Neuronal stem cell (in vitro differentiated cells): Measurements from ENCODE around the gene F9.

Experiments
- DNase-seq: peaks from one replicate; pipeline ENCODE4 v3.0.0-alpha.2; 2013; ENCODE audit warnings: low spot score
- H2AFZ ChIP-seq: one replicate; pipeline ENCODE4 v1.6.1; 2013; ENCODE audit warnings: mild to moderate bottlenecking, low read length, inconsistent platforms
- H2AK5ac ChIP-seq: 2 replicates; pipeline ENCODE4 v1.6.1; 2013; ENCODE audit warnings: low read depth, mild to moderate bottlenecking, inconsistent platforms, low read length, moderate library complexity, mixed read lengths
- H2BK120ac ChIP-seq: 2 replicates; pipeline ENCODE4 v1.6.1; 2013; ENCODE audit warnings: low read depth, mild to moderate bottlenecking, inconsistent platforms, low read length, moderate library complexity, mixed read lengths
- H2BK12ac ChIP-seq: one replicate; pipeline ENCODE4 v1.6.1; 2013; ENCODE audit warnings: low read length, inconsistent platforms
- H2BK15ac ChIP-seq: 2 replicates; pipeline ENCODE4 v1.6.1; 2013; ENCODE audit warnings: mild to moderate bottlenecking, low read length, inconsistent platforms, mixed read lengths
- H2BK5ac ChIP-seq: one replicate; pipeline ENCODE4 v1.6.1; 2013; ENCODE audit warnings: inconsistent platforms, mild to moderate bottlenecking, low read length, moderate library complexity
- H3K14ac ChIP-seq: one replicate; pipeline ENCODE4 v1.6.1; 2013; ENCODE audit warnings: low read length, inconsistent platforms
- H3K18ac ChIP-seq: 2 replicates; pipeline ENCODE4 v1.6.1; 2013; ENCODE audit warnings: low read length, inconsistent platforms
- H3K23ac ChIP-seq: 2 replicates; pipeline ENCODE4 v1.6.1; 2013; ENCODE audit warnings: low read depth, mild to moderate bottlenecking, mixed read lengths, low read length, inconsistent platforms; ENCODE audit not compliant: poor library complexity
- H3K27ac ChIP-seq: replicated peaks from 3 replicates; pipeline ENCODE4 v1.5.1; 2013; ENCODE audit warnings: low read length, inconsistent platforms
- H3K27me3 ChIP-seq, 3 experiments: 2 replicates each; pipeline ENCODE4 v1.6.1; 2013; ENCODE audit warnings: low read length in 3 of 3, mild to moderate bottlenecking in 2 of 3, inconsistent platforms in 1 of 3, low read depth in 1 of 3, mixed read lengths in 1 of 3, moderate library complexity in 1 of 3; ENCODE audit not compliant: control insufficient read depth in 3 of 3, insufficient read depth in 3 of 3
- H3K36me3 ChIP-seq, 2 donors: replicated peaks in 1 of 2; 2 replicates each; pipeline ENCODE4 v1.6.1; 2013; ENCODE audit warnings: low read length in 2 of 2; ENCODE audit not compliant: control insufficient read depth in 2 of 2, insufficient read depth in 2 of 2
- H3K4ac ChIP-seq: 2 replicates; pipeline ENCODE4 v1.6.1; 2013; ENCODE audit warnings: inconsistent platforms, mild to moderate bottlenecking, low read length, moderate library complexity
- H3K4me1 ChIP-seq, 2 donors: 1 replicate in 1 of 2; 2 replicates in 1 of 2; pipeline ENCODE4 v1.6.1; 2013; ENCODE audit warnings: low read length in 2 of 2, low read depth in 1 of 2; ENCODE audit not compliant: control insufficient read depth in 2 of 2, insufficient read depth in 1 of 2
- H3K4me2 ChIP-seq: one replicate; pipeline ENCODE4 v1.6.1; 2013; ENCODE audit warnings: mild to moderate bottlenecking, low read length, inconsistent platforms; ENCODE audit not compliant: insufficient read depth, poor library complexity, severe bottlenecking
- H3K4me3 ChIP-seq, 2 donors: 2 replicates each; pipeline ENCODE4 v1.5.1; 2013; ENCODE audit warnings: low read length in 2 of 2, mild to moderate bottlenecking in 2 of 2, inconsistent platforms in 1 of 2, moderate library complexity in 1 of 2
- H3K79me1 ChIP-seq: one replicate; pipeline ENCODE4 v1.6.1; 2013; ENCODE audit warnings: low read depth, mild to moderate bottlenecking, inconsistent platforms, low read length, moderate library complexity
- H3K9ac ChIP-seq: one replicate; pipeline ENCODE4 v1.6.1; 2013; ENCODE audit warnings: mild to moderate bottlenecking, low read depth, low read length, inconsistent platforms; ENCODE audit not compliant: poor library complexity
- H3K9me3 ChIP-seq, 2 donors: replicated peaks in 1 of 2; 2 replicates each; pipeline versions ENCODE3 to v1.6.1; 2013; ENCODE audit warnings: low read length in 2 of 2, mild to moderate bottlenecking in 2 of 2, inconsistent platforms in 1 of 2, low read depth in 1 of 2, mixed read lengths in 1 of 2, moderate library complexity in 1 of 2; ENCODE audit not compliant: control insufficient read depth in 2 of 2, insufficient read depth in 1 of 2
- H4K8ac ChIP-seq: one replicate; pipeline ENCODE4 v1.6.1; 2013; ENCODE audit warnings: low read depth, mild to moderate bottlenecking, inconsistent platforms, low read length, moderate library complexity
- H4K91ac ChIP-seq: one replicate; pipeline ENCODE4 v1.6.1; 2013; ENCODE audit warnings: low read length, low read depth, mild to moderate bottlenecking, inconsistent platforms; ENCODE audit not compliant: poor library complexity
- WGBS, 2 donors: extraction: QIAGEN DNeasy Blood & Tissue Kit; methylation state at CpG; one replicate each; pipeline ENCODE4 v1.1.7; 2013; ENCODE audit warnings: missing lambda C conversion rate in 2 of 2, mixed read lengths in 1 of 2; ENCODE audit not compliant: insufficient read length in 2 of 2, insufficient replicate concordance in 1 of 2; ENCODE audit errors: extremely low coverage in 2 of 2; 5-methylcytosine and 5-hydroxymethylcytosine counted together

F9 gene

DNA sequence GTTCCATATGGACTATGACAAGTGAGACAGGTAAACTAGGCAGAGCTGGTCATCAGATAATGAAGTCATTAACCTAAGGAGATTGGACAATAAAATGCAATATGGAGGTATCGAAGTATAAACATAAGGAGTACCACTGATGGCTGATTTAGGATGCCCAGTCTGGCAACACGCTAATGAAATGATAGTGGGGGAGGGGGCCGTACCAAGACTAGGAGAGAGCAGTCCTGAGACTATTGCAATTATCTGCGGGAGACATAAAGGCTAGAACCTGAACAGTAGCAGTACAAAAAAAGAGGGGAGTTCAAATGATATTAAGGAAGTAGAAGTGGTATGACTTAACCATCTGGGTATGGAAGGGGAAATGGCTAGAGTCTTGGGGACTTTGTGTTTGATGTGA is 2.3 kb downstream of the F9 start:
- no peak for DNase-seq
- H2BK120ac ChIP-seq, result no peak overlapping the region
- no CpG with 5 or more reads among the region's 4 CpGs for WGBS, 2 donors
- no peak overlapping the region for H3K14ac ChIP-seq
- H3K4me1 ChIP-seq, result peaks cover 0 to 2% of the 10 kb centered on the region in 2 donors
- H4K91ac ChIP-seq, result no peak overlapping the region
- no peaks in the 10 kb centered on the region for H3K79me1 ChIP-seq
- H3K18ac ChIP-seq, result no peak overlapping the region
- no peaks in the 10 kb centered on the region for H3K27me3 ChIP-seq
- no peak overlapping the region for H2AFZ ChIP-seq
- H2AK5ac ChIP-seq, result no peak overlapping the region
- no peak overlapping the region for H3K9ac ChIP-seq
- no peak overlapping the region for H2BK15ac ChIP-seq
- H3K27ac ChIP-seq, result no peak overlapping the region
- no peak overlapping the region for H2BK12ac ChIP-seq
- no peak overlapping the region for H3K4me3 ChIP-seq
- H3K4ac ChIP-seq, result no peak overlapping the region
- no peaks in the 10 kb centered on the region for H3K36me3 ChIP-seq
- H3K9me3 ChIP-seq, result no peaks in the 10 kb centered on the region
- no peak overlapping the region for H4K8ac ChIP-seq
- no peak overlapping the region for H2BK5ac ChIP-seq
- no peak overlapping the region for H3K23ac ChIP-seq
- no peak overlapping the region for H3K4me2 ChIP-seq

DNA sequence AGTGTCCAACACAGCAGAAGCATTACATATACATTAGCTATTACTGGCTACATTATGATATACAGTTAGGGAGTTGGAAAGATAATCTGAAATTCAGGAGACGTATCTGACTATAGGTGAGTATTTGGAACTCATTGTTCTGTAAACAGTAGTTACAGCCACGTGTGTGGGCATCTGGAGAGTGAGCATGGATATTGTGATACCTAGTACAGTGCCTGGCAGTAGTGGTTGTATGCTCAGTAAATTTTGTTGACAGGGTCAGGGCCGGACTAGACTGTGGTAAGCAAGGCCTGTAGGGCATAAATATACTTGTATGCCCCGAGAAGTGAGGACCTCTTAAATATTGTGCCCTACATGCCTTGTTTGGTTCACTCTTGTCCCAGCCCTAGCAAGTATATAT is 2.9 kb downstream of the F9 start:
- H3K23ac ChIP-seq, result no peak overlapping the region
- H3K36me3 ChIP-seq, result no peaks in the 10 kb centered on the region
- H2BK5ac ChIP-seq, result no peak overlapping the region
- H2BK12ac ChIP-seq, result no peak overlapping the region
- H2BK15ac ChIP-seq, result no peak overlapping the region
- no CpG with 5 or more reads among the region's 4 CpGs for WGBS, 2 donors
- no peaks in the 10 kb centered on the region for H3K79me1 ChIP-seq
- no peak overlapping the region for H3K27ac ChIP-seq
- no peak overlapping the region for H3K9ac ChIP-seq
- no peak overlapping the region for H3K4me3 ChIP-seq
- no peak for DNase-seq
- H2AK5ac ChIP-seq, result no peak overlapping the region
- H3K4me2 ChIP-seq, result no peak overlapping the region
- H2AFZ ChIP-seq, result no peak overlapping the region
- H4K91ac ChIP-seq, result no peak overlapping the region
- H2BK120ac ChIP-seq, result no peak overlapping the region
- no peak overlapping the region for H3K18ac ChIP-seq
- H4K8ac ChIP-seq, result no peak overlapping the region
- no peak overlapping the region for H3K4ac ChIP-seq
- H3K27me3 ChIP-seq, result no peaks in the 10 kb centered on the region
- no peaks in the 10 kb centered on the region for H3K9me3 ChIP-seq
- no peak overlapping the region for H3K14ac ChIP-seq
- peaks cover 0 to 2% of the 10 kb centered on the region in 2 donors for H3K4me1 ChIP-seq

DNA sequence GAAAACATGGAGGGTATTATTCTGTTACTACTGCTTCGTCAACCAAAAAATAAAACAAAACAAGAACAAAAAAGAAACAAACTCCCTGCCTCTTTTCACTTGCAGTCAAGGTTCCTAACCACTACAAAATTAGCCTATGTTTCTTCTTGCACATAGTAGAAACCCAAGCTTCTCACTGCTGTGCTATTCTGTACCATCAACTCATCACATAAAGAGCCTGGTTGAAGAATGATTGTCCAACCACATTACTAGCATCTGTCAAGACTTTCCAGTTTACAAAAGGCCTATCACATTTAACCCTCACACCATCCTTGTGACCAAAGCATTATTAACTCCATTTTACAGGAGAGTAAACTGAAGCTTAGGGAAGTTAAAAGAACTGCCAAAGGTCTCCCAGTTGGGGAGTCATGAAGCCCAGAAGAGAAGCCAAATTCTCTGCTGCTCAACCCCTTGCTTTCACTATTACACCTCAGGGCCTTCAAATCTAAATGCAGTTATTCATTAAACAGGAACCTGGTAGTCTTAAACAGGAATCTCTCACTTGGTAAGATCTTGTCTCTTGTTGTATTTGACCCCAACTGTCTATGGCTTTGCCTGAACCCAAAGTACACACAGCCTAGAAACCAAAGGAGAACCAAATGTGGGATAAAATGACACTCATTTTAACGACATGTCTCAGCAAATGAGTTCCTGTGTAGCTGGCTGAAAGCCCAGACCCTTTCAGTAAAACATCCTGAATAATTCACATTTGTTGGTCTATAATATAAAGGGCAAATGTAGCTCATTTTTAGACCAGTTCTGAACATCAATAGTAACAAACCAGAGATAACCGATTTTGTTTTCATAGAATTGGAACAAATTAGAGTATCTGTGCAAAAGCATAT is 8.6 kb downstream of the F9 start:
- Histone ChIP-seq H2AK5ac (no peak overlapping the region), H3K9me3 (no peaks in the 10 kb centered on the region), H3K4me3 (no peak overlapping the region), H4K8ac (no peak overlapping the region), H3K23ac (no peak overlapping the region), H3K18ac (no peak overlapping the region), H3K14ac (no peak overlapping the region), H2BK12ac (no peak overlapping the region), H2AFZ (no peak overlapping the region), H4K91ac (no peak overlapping the region), H2BK120ac (no peak overlapping the region), H3K4me1 (peaks cover 0 to 2% of the 10 kb centered on the region in 2 donors), H2BK5ac (no peak overlapping the region), H3K27me3 (peaks cover 0 to 13% (median 0%) of the 10 kb centered on the region in 3 experiments), H3K79me1 (no peaks in the 10 kb centered on the region), H3K4ac (no peak overlapping the region), H3K36me3 (no peaks in the 10 kb centered on the region), H2BK15ac (no peak overlapping the region), H3K9ac (no peak overlapping the region), H3K4me2 (no peak overlapping the region), H3K27ac (no peak overlapping the region)
- no CpG with 5 or more reads among the region's 3 CpGs for WGBS, 2 donors
- no peak for DNase-seq

DNA sequence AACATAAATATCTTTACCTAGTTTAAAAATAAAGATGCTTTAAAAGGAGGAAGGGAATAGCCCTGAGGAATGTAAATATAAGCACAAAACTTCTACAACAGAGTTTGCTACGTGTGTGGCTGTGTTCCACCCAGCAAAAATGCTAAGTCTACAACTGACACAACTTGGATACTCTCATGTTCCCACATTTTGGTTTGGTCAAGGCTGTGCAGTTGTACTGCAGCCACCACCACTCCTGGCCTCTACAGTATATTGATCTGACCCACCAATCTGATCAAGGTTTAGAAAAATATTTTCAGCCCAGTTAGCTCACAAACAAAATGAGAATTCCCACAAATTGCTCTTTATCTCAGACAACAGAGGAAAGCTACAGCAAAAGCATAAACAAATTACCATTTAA is 12.1 kb downstream of the F9 start:
- Histone ChIP-seq H3K79me1 (no peaks in the 10 kb centered on the region), H2AK5ac (no peak overlapping the region), H3K27ac (no peak overlapping the region), H3K23ac (no peak overlapping the region), H3K9me3 (no peaks in the 10 kb centered on the region), H3K14ac (no peak overlapping the region), H3K4me2 (no peak overlapping the region), H2BK12ac (no peak overlapping the region), H3K4me1 (peaks cover 0 to 1% of the 10 kb centered on the region in 2 donors), H3K18ac (no peak overlapping the region), H3K36me3 (no peaks in the 10 kb centered on the region), H3K4me3 (no peak overlapping the region), H4K91ac (no peak overlapping the region), H3K27me3 (peaks cover 0 to 13% (median 0%) of the 10 kb centered on the region in 3 experiments), H4K8ac (no peak overlapping the region), H2BK5ac (no peak overlapping the region), H3K4ac (no peak overlapping the region), H2AFZ (no peak overlapping the region), H2BK15ac (no peak overlapping the region), H2BK120ac (no peak overlapping the region), H3K9ac (no peak overlapping the region)
- WGBS, 2 donors, result no CpG with 5 or more reads among the region's 1 CpG
- no peak for DNase-seq
